CD8-positive, alpha-beta memory T cell (primary cell): ENCODE results near the gene PHYHD1. TPM values are rescaled to one million over a fixed set of nuclear protein-coding genes. Genes with fewer than 3 reads are reported as not detected.

Source experiments
- CTCF ChIA-PET: fragments of 350-600 bp; sonication (Branson Sonifier 250); formaldehyde crosslinking; loops from one replicate; lab custom pipeline; 2021; ENCODE audit warnings: antibody characterized with exemption; lab: Charles Lee
- POLR2A ChIA-PET: fragments of 350-600 bp; sonication (Branson Sonifier 250); formaldehyde crosslinking; loops from one replicate; lab custom pipeline; 2021; ENCODE audit warnings: antibody characterized with exemption; lab: Charles Lee
- DNase-seq, 5 donors: peaks; one replicate each; pipeline versions ENCODE4 v3.0.0 to v3.0.0-alpha.2; 2020 to 2022; ENCODE audit warnings: mixed read lengths in 1 of 5
- H3K27ac ChIP-seq: one replicate; pipeline ENCODE4 v1.7.0; 2013; ENCODE audit warnings: low read depth, mild to moderate bottlenecking, low read length, moderate library complexity
- H3K27me3 ChIP-seq: 2 replicates; pipeline ENCODE4 v1.7.0; 2013; ENCODE audit warnings: low read length, mild to moderate bottlenecking; ENCODE audit not compliant: insufficient read depth, poor library complexity, severe bottlenecking
- H3K36me3 ChIP-seq: 2 replicates; pipeline ENCODE4 v1.7.0; 2013; ENCODE audit warnings: mild to moderate bottlenecking, low read length, moderate library complexity; ENCODE audit not compliant: insufficient read depth
- H3K4me1 ChIP-seq: 2 replicates; pipeline ENCODE4 v1.7.0; 2013; ENCODE audit warnings: mild to moderate bottlenecking, low read length, moderate library complexity; ENCODE audit not compliant: insufficient read depth
- H3K4me3 ChIP-seq: 2 replicates; pipeline ENCODE4 v1.7.0; 2013; ENCODE audit warnings: mild to moderate bottlenecking, low read length
- H3K9me3 ChIP-seq: 2 replicates; pipeline ENCODE4 v1.7.0; 2013; ENCODE audit warnings: mild to moderate bottlenecking, low read length
- H3K27ac Mint-ChIP-seq, 8 donors: one replicate each; pipeline ENCODE4 v1.8.0; 2020 to 2021; ENCODE audit warnings: mixed read lengths in 8 of 8, mild to moderate bottlenecking in 6 of 8, inconsistent platforms in 3 of 8, moderate library complexity in 3 of 8
- H3K27me3 Mint-ChIP-seq, 2 donors: one replicate each; pipeline ENCODE4 v1.8.0; 2020 to 2021; ENCODE audit warnings: mixed read lengths in 2 of 2, mild to moderate bottlenecking in 1 of 2, moderate library complexity in 1 of 2
- H3K36me3 Mint-ChIP-seq, 3 donors: one replicate each; pipeline ENCODE4 v1.8.0; 2020 to 2021; ENCODE audit warnings: mixed read lengths in 3 of 3, inconsistent platforms in 1 of 3, mild to moderate bottlenecking in 1 of 3
- H3K4me1 Mint-ChIP-seq, 3 donors: one replicate each; pipeline ENCODE4 v1.8.0; 2020 to 2021; ENCODE audit warnings: mixed read lengths in 3 of 3, inconsistent platforms in 1 of 3, mild to moderate bottlenecking in 1 of 3
- H3K4me3 Mint-ChIP-seq, 7 donors: one replicate each; pipeline ENCODE4 v1.8.0; 2020 to 2021; ENCODE audit warnings: mixed read lengths in 7 of 7, mild to moderate bottlenecking in 6 of 7, moderate library complexity in 4 of 7, inconsistent platforms in 2 of 7
- H3K9me3 Mint-ChIP-seq, 5 donors: one replicate each; pipeline ENCODE4 v1.8.0; 2020 to 2022; ENCODE audit warnings: mixed read lengths in 5 of 5, mild to moderate bottlenecking in 3 of 5, moderate library complexity in 2 of 5, inconsistent platforms in 1 of 5
- polyA plus RNA-seq: library from polyadenylated mRNA; unstranded; fragments of 300-500 nt; fragmentation: Illumina TruSeq; gene quantifications from one replicate; pipeline ENCODE4 v1.2.3, GENCODE V29; 2021
- total RNA-seq, 2 experiments: library from RNA; stranded (reverse); gene quantifications; one replicate each; pipeline ENCODE4 v1.2.3, GENCODE V29; 2021

Gene PHYHD1
- total and polyA plus RNA-seq, 3 experiments from 2014 or later = 0.20 to 0.64 TPM; not detected in 1

GRCh38 chr9:128894764-128895163, 26.0 kb upstream of the PHYHD1 start:
- Mint-ChIP-seq H3K4me1 (peaks cover 55 to 78% (median 62%) of the 10 kb centered on the region in 3 donors), H3K9me3 (no peaks in the 10 kb centered on the region), H3K27ac (peak overlapping the region; percentile 54 to 97 (median 80)), H3K27me3 (no peaks in the 10 kb centered on the region), H3K4me3 (peak overlapping the region in 5 of 7 donors; percentile 6 to 65 (median 30)), H3K36me3 (peaks cover 0 to 49% (median 13%) of the 10 kb centered on the region in 3 donors)
- H3K27me3 ChIP-seq = no peaks in the 10 kb centered on the region
- no peaks in the 10 kb centered on the region for H3K9me3 ChIP-seq
- no peak overlapping the region for H3K4me3 ChIP-seq
- peaks cover 23% of the 10 kb centered on the region for H3K36me3 ChIP-seq
- peaks cover 85% of the 10 kb centered on the region for H3K4me1 ChIP-seq
- CTCF ChIA-PET = interaction anchor here (1.9 kb wide), 1 partner anchor 34 kb away, joined by 4 read pairs; no protein-coding TSS in a partner anchor
- POLR2A ChIA-PET = interaction anchor here (0.9 kb wide), 1 partner anchor 11 kb away, joined by 3 read pairs; no protein-coding TSS in a partner anchor
- DNase-seq = no peak
- H3K27ac ChIP-seq = no peak overlapping the region

- H3K4me1 ChIP-seq = peaks cover 93% of the 10 kb centered on the region
- CTCF ChIA-PET = no interaction called here
- peaks cover 60 to 84% (median 70%) of the 10 kb centered on the region in 3 donors for H3K4me1 Mint-ChIP-seq
- H3K4me3 ChIP-seq = no peak overlapping the region
- DNase-seq = no peak
- H3K27ac Mint-ChIP-seq = peak overlapping the region; percentile 62 to 91 (median 74)
- no peaks in the 10 kb centered on the region for H3K27me3 Mint-ChIP-seq
- peaks cover 23% of the 10 kb centered on the region for H3K36me3 ChIP-seq
- H3K9me3 ChIP-seq = no peaks in the 10 kb centered on the region
- H3K27me3 ChIP-seq = no peaks in the 10 kb centered on the region
- H3K36me3 Mint-ChIP-seq = peaks cover 0 to 42% (median 11%) of the 10 kb centered on the region in 3 donors
- POLR2A ChIA-PET = interaction anchor here (0.6 to 1.2 kb wide), 3 partner anchors 13 to 1466 kb away, joined by 3 to 4 read pairs (median 3); partner anchors contain the start of genes KYAT1 and LRRC8A
- H3K4me3 Mint-ChIP-seq = peak overlapping the region in 1 of 7 donors; percentile 41
- no peak overlapping the region for H3K27ac ChIP-seq
- no peaks in the 10 kb centered on the region for H3K9me3 Mint-ChIP-seq
Observed at GRCh38 chr9:128895556-128895955, 25.2 kb upstream of the PHYHD1 start.

GRCh38 chr9:128898382-128898781, 22.4 kb upstream of the PHYHD1 start:
- peak overlapping the region in 4 of 7 donors; percentile 16 to 52 (median 38) for H3K4me3 Mint-ChIP-seq

GRCh38 chr9:128898845-128899565, 21.8 kb upstream of the PHYHD1 start:
- peak overlapping the region; percentile 91 to 98 (median 94) for H3K27ac Mint-ChIP-seq
- ChIA-PET POLR2A (no interaction called here), CTCF (interaction anchor here (2.2 kb wide), 1 partner anchor 29 kb away, joined by 6 read pairs; no protein-coding TSS in a partner anchor)
- no peaks in the 10 kb centered on the region for H3K9me3 ChIP-seq
- H3K4me1 Mint-ChIP-seq = peaks cover 66 to 89% (median 81%) of the 10 kb centered on the region in 3 donors
- DNase-seq = no peak
- H3K4me3 Mint-ChIP-seq = peak overlapping the region; percentile 10 to 64 (median 57)
- peak overlapping the region; percentile 10 for H3K4me3 ChIP-seq
- no peaks in the 10 kb centered on the region for H3K27me3 Mint-ChIP-seq
- peaks cover 0 to 25% (median 7%) of the 10 kb centered on the region in 3 donors for H3K36me3 Mint-ChIP-seq
- H3K27ac ChIP-seq = peak overlapping the region; percentile 35
- no peaks in the 10 kb centered on the region for H3K27me3 ChIP-seq
- H3K36me3 ChIP-seq = peaks cover 10% of the 10 kb centered on the region
- no peaks in the 10 kb centered on the region for H3K9me3 Mint-ChIP-seq
- peaks cover 98% of the 10 kb centered on the region for H3K4me1 ChIP-seq

More at GRCh38 chr9:128898382-128898781, 22.4 kb upstream of the PHYHD1 start:
- Histone ChIP-seq H3K27me3 (no peaks in the 10 kb centered on the region), H3K4me3 (peak overlapping the region; percentile 10), H3K27ac (no peak overlapping the region), H3K9me3 (no peaks in the 10 kb centered on the region), H3K36me3 (peaks cover 14% of the 10 kb centered on the region), H3K4me1 (peaks cover 99% of the 10 kb centered on the region)
- Mint-ChIP-seq H3K36me3 (peaks cover 0 to 29% (median 9%) of the 10 kb centered on the region in 3 donors), H3K27ac (peak overlapping the region; percentile 74 to 98 (median 92)), H3K9me3 (no peaks in the 10 kb centered on the region), H3K27me3 (no peaks in the 10 kb centered on the region), H3K4me1 (peaks cover 67 to 88% (median 81%) of the 10 kb centered on the region in 3 donors)
- ChIA-PET POLR2A (interaction anchor here (0.7 kb wide), 1 partner anchor 908 kb away, joined by 3 read pairs; no protein-coding TSS in a partner anchor), CTCF (interaction anchor here (1.2 kb wide), 1 partner anchor 29 kb away, joined by 3 read pairs; no protein-coding TSS in a partner anchor)
- no peak for DNase-seq

GRCh38 chr9:128899566-128900322, 21.0 kb upstream of the PHYHD1 start:
- DNase-seq = peak in 1 of 5 donors; percentile 44
- H3K9me3 Mint-ChIP-seq = no peaks in the 10 kb centered on the region
- ChIA-PET POLR2A (interaction anchor here (0.7 kb wide), 1 partner anchor 210 kb away, joined by 3 read pairs; no protein-coding TSS in a partner anchor), CTCF (interaction anchor here (2.2 to 5.4 kb wide), 2 partner anchors 18 to 29 kb away, joined by 6 to 28 read pairs; partner anchors contain the start of genes KYAT1 and LRRC8A)
- peaks cover 94% of the 10 kb centered on the region for H3K4me1 ChIP-seq
- H3K9me3 ChIP-seq = no peaks in the 10 kb centered on the region
- no peak overlapping the region for H3K4me3 ChIP-seq
- H3K27me3 Mint-ChIP-seq = no peaks in the 10 kb centered on the region
- H3K36me3 Mint-ChIP-seq = peaks cover 0 to 25% (median 7%) of the 10 kb centered on the region in 3 donors
- peaks cover 68 to 89% (median 80%) of the 10 kb centered on the region in 3 donors for H3K4me1 Mint-ChIP-seq
- H3K4me3 Mint-ChIP-seq = peak overlapping the region; percentile 50 to 65 (median 61)
- peak overlapping the region; percentile 35 for H3K27ac ChIP-seq
- H3K27ac Mint-ChIP-seq = peak overlapping the region; percentile 91 to 98 (median 94)
- no peaks in the 10 kb centered on the region for H3K27me3 ChIP-seq
- peaks cover 10% of the 10 kb centered on the region for H3K36me3 ChIP-seq

- DNase-seq = no peak
- H3K4me3 ChIP-seq = peak overlapping the region; percentile 63
- H3K4me1 ChIP-seq = peaks cover 78% of the 10 kb centered on the region
- Mint-ChIP-seq H3K4me1 (peaks cover 57 to 83% (median 64%) of the 10 kb centered on the region in 3 donors), H3K36me3 (peaks cover 0 to 13% (median 3%) of the 10 kb centered on the region in 3 donors), H3K27me3 (no peaks in the 10 kb centered on the region), H3K27ac (peak overlapping the region in 7 of 8 donors; percentile 91 to 99 (median 98)), H3K9me3 (no peaks in the 10 kb centered on the region), H3K4me3 (peak overlapping the region in 3 of 7 donors; percentile 19 to 84 (median 78))
- ChIA-PET POLR2A (no interaction called here), CTCF (interaction anchor here (1.1 to 5.4 kb wide), 3 partner anchors 20 to 83 kb away, joined by 3 to 28 read pairs (median 6); partner anchors contain the start of genes ENDOG, KYAT1 and LRRC8A)
- H3K36me3 ChIP-seq = peaks cover 10% of the 10 kb centered on the region
- no peaks in the 10 kb centered on the region for H3K9me3 ChIP-seq
- H3K27ac ChIP-seq = no peak overlapping the region
- H3K27me3 ChIP-seq = no peaks in the 10 kb centered on the region
Observed at GRCh38 chr9:128901379-128901778, 19.4 kb upstream of the PHYHD1 start.

- Histone ChIP-seq H3K4me1 (peaks cover 73% of the 10 kb centered on the region), H3K4me3 (peak overlapping the region; percentile 63), H3K27ac (peak overlapping the region; percentile 73), H3K36me3 (peaks cover 7% of the 10 kb centered on the region), H3K9me3 (no peaks in the 10 kb centered on the region), H3K27me3 (no peaks in the 10 kb centered on the region)
- H3K4me1 Mint-ChIP-seq = peaks cover 58 to 82% (median 63%) of the 10 kb centered on the region in 3 donors
- DNase-seq = peak in 1 of 5 donors; percentile 21
- H3K36me3 Mint-ChIP-seq = peaks cover 0 to 14% (median 3%) of the 10 kb centered on the region in 3 donors
- peak overlapping the region; percentile 72 to 87 (median 82) for H3K4me3 Mint-ChIP-seq
- POLR2A ChIA-PET = interaction anchor here (0.5 kb wide), 1 partner anchor 26 kb away, joined by 4 read pairs; no protein-coding TSS in a partner anchor
- peak overlapping the region; percentile 91 to 99 (median 98) for H3K27ac Mint-ChIP-seq
- CTCF ChIA-PET = interaction anchor here (0.6 to 5.4 kb wide), 4 partner anchors 20 to 744 kb away, joined by 3 to 28 read pairs (median 6); partner anchors contain the start of genes KYAT1 and LRRC8A
- no peaks in the 10 kb centered on the region for H3K27me3 Mint-ChIP-seq
- H3K9me3 Mint-ChIP-seq = no peaks in the 10 kb centered on the region
Observed at GRCh38 chr9:128901822-128902221, 19.0 kb upstream of the PHYHD1 start.
